HepG2 (cell line): ENCODE data around the gene PACS1. TPM values are rescaled to one million over a fixed set of nuclear protein-coding genes. Genes with fewer than 3 reads are reported as not detected.

Experiments used
- ESRRA ChIP-seq: sonication (generic); formaldehyde crosslinking; IDR thresholded peaks from 2 replicates; pipeline ENCODE4 v1.5.1; 2020; ENCODE audit warnings: mild to moderate bottlenecking, low read depth, missing genetic modification reagents
- MAF1 ChIP-seq: sonication (generic); formaldehyde crosslinking; IDR thresholded peaks from 2 replicates; pipeline ENCODE4 v1.5.0; 2020; ENCODE audit warnings: missing genetic modification reagents, borderline replicate concordance
- MAFK ChIP-seq, 2 experiments: IDR thresholded peaks in 1 of 2; conservative IDR thresholded peaks in 1 of 2; 2 replicates each; pipeline ENCODE4 v1.6.1; 2011; ENCODE audit warnings: improper control_type of control experiment in 2 of 2, low read length in 2 of 2
- MIER2 ChIP-seq: IDR thresholded peaks from 2 replicates; pipeline ENCODE4 v1.6.1; 2016; ENCODE audit warnings: missing biosample characterization, missing genetic modification reagents
- NCOA5 ChIP-seq: sonication (generic); formaldehyde crosslinking; IDR thresholded peaks from 2 replicates; pipeline ENCODE4 v1.4.0; 2020; ENCODE audit warnings: missing genetic modification reagents
- NFIB ChIP-seq: sonication (generic); formaldehyde crosslinking; IDR thresholded peaks from 2 replicates; pipeline ENCODE4 v1.9.0; 2021; ENCODE audit warnings: missing genetic modification reagents, mild to moderate bottlenecking, borderline replicate concordance
- PAX8 ChIP-seq: sonication (generic); formaldehyde crosslinking; IDR thresholded peaks from 2 replicates; pipeline ENCODE4 v1.8.0; 2022; ENCODE audit warnings: mild to moderate bottlenecking, missing genetic modification reagents, borderline replicate concordance
- POLR2AphosphoS5 ChIP-seq: IDR thresholded peaks from 2 replicates; pipeline ENCODE4 v1.6.1; 2012; ENCODE audit warnings: low read depth, low read length
- SOX13 ChIP-seq, 3 experiments: fragments of 450-650 bp in 1 of 3; sonication (generic) in 1 of 3; formaldehyde crosslinking in 1 of 3; IDR thresholded peaks in 2 of 3; conservative IDR thresholded peaks in 1 of 3; 2 replicates each; pipeline versions ENCODE4 v1.5.0 to v1.6.1; 2016 to 2020; ENCODE audit warnings: antibody characterized with exemption in 1 of 3, mild to moderate bottlenecking in 1 of 3, missing compliant biosample characterization in 1 of 3, missing genetic modification reagents in 1 of 3, moderate library complexity in 1 of 3
- XRCC5 ChIP-seq: fragments of 200-400 bp; formaldehyde crosslinking; optimal IDR thresholded peaks from 2 replicates; pipeline ENCODE3; 2017; ENCODE audit warnings: mild to moderate bottlenecking, low read length
- YY1 ChIP-seq: IDR thresholded peaks from 2 replicates; pipeline ENCODE4 v1.6.1; 2011; ENCODE audit warnings: low read length, low read depth, moderate library complexity, mild to moderate bottlenecking; ENCODE audit not compliant: insufficient read depth, insufficient replicate concordance
- ZMYM4 ChIP-seq: sonication (generic); formaldehyde crosslinking; IDR thresholded peaks from 2 replicates; pipeline ENCODE4 v1.8.1; 2023; ENCODE audit warnings: mild to moderate bottlenecking, missing genetic modification reagents
- ZNF253 ChIP-seq: sonication (generic); formaldehyde crosslinking; IDR thresholded peaks from 2 replicates; pipeline ENCODE4 v1.8.0; 2022; ENCODE audit warnings: mild to moderate bottlenecking, missing genetic modification reagents, borderline replicate concordance
- ZNF276 ChIP-seq: sonication (generic); formaldehyde crosslinking; IDR thresholded peaks from 2 replicates; pipeline ENCODE4 v1.4.0; 2020; ENCODE audit warnings: mild to moderate bottlenecking, low read depth, missing genetic modification reagents
- ZNF383 ChIP-seq: sonication (generic); formaldehyde crosslinking; IDR thresholded peaks from 2 replicates; pipeline ENCODE4 v1.4.0; 2020; ENCODE audit warnings: missing genetic modification reagents, mild to moderate bottlenecking, borderline replicate concordance
- ZNF572 ChIP-seq: sonication (generic); formaldehyde crosslinking; IDR thresholded peaks from 2 replicates; pipeline ENCODE4 v1.5.1; 2020; ENCODE audit warnings: mild to moderate bottlenecking, missing genetic modification reagents
- ZNF782 ChIP-seq: sonication (generic); formaldehyde crosslinking; IDR thresholded peaks from 2 replicates; pipeline ENCODE4 v1.4.0; 2020; ENCODE audit warnings: missing genetic modification reagents, mild to moderate bottlenecking, borderline replicate concordance
- polyA plus RNA-seq, 8 experiments: library from polyadenylated mRNA; depleted of rRNA in 3 of 8; stranded (reverse) in 7 of 8; unstranded in 1 of 8; fragments of >200 nt; fragmentation: Illumina TruSeq in 4 of 8; extraction: Trizol in 4 of 8; gene quantifications; 2 replicates each; pipeline versions ENCODE4 v1.2.1 to v1.2.3, GENCODE V29; 2011 to 2016; ENCODE audit warnings: low read depth in 4 of 8, missing spikeins in 1 of 8, mixed read lengths in 1 of 8; ENCODE audit not compliant: insufficient read depth in 1 of 8
- total RNA-seq, 5 experiments: library from RNA; depleted of rRNA; stranded (reverse); fragments of >200 nt; fragmentation: Illumina TruSeq; extraction: Trizol; gene quantifications; 2 replicates each; pipeline ENCODE4 v1.2.3, GENCODE V29; 2016; ENCODE audit warnings: low read depth in 1 of 5
- TF ChIP-seq, protein P1 (sequence below): sonication (generic); formaldehyde crosslinking; conservative IDR thresholded peaks from 2 replicates; pipeline ENCODE4 v1.4.0; 2020; ENCODE audit warnings: mild to moderate bottlenecking, missing genetic modification reagents, moderate library complexity
- TF ChIP-seq, protein P2 (sequence below): sonication (generic); formaldehyde crosslinking; IDR thresholded peaks from 2 replicates; pipeline ENCODE4 v1.4.0; 2020; ENCODE audit warnings: missing genetic modification reagents, mild to moderate bottlenecking, borderline replicate concordance
- TF ChIP-seq, protein P3 (sequence below): IDR thresholded peaks from 2 replicates; pipeline ENCODE4 v1.6.1; 2012; ENCODE audit warnings: inconsistent platforms
- TF ChIP-seq, protein P4 (sequence below): sonication (generic); formaldehyde crosslinking; IDR thresholded peaks from 2 replicates; pipeline ENCODE4 v1.5.1; 2020; ENCODE audit warnings: missing genetic modification reagents, mild to moderate bottlenecking, borderline replicate concordance

Gene PACS1
- total and polyA plus RNA-seq, 2 of the 13 experiments (the other 11 are each of a cell fraction or from before 2014, with no cell fraction given) = 7.6 to 8.6 TPM

- TF ChIP-seq SOX13 (IDR thresholded peaks at IDR 0.05) = no peak
- TF ChIP-seq SOX13 (CRISPR knock-in tag; conservative IDR thresholded peaks at IDR 0.05 in 1 of 2, IDR thresholded peaks at IDR 0.05 in 1 of 2) = 0 out of 4 replicates have a peak, but pooled peaks of 1 of the 2 experiments have one; percentile 1
- 0 out of 2 replicates have a peak, but pooled peaks have one; percentile 50 for TF ChIP-seq ZNF383
- TF ChIP-seq POLR2AphosphoS5 = no peak
- peak; percentile 28 for TF ChIP-seq MAF1 (CRISPR knock-in tag)
- TF ChIP-seq, protein P1, sequence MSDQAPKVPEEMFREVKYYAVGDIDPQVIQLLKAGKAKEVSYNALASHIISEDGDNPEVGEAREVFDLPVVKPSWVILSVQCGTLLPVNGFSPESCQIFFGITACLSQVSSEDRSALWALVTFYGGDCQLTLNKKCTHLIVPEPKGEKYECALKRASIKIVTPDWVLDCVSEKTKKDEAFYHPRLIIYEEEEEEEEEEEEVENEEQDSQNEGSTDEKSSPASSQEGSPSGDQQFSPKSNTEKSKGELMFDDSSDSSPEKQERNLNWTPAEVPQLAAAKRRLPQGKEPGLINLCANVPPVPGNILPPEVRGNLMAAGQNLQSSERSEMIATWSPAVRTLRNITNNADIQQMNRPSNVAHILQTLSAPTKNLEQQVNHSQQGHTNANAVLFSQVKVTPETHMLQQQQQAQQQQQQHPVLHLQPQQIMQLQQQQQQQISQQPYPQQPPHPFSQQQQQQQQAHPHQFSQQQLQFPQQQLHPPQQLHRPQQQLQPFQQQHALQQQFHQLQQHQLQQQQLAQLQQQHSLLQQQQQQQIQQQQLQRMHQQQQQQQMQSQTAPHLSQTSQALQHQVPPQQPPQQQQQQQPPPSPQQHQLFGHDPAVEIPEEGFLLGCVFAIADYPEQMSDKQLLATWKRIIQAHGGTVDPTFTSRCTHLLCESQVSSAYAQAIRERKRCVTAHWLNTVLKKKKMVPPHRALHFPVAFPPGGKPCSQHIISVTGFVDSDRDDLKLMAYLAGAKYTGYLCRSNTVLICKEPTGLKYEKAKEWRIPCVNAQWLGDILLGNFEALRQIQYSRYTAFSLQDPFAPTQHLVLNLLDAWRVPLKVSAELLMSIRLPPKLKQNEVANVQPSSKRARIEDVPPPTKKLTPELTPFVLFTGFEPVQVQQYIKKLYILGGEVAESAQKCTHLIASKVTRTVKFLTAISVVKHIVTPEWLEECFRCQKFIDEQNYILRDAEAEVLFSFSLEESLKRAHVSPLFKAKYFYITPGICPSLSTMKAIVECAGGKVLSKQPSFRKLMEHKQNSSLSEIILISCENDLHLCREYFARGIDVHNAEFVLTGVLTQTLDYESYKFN (CRISPR knock-in tag) = 0 out of 2 replicates have a peak, but pooled peaks have one; percentile 19
- TF ChIP-seq ZNF276 = 0 out of 2 replicates have a peak, but pooled peaks have one; percentile 72
- 0 out of 2 replicates have a peak, but pooled peaks have one; percentile 1 for TF ChIP-seq ZMYM4
- TF ChIP-seq NCOA5 (CRISPR knock-in tag) = no peak
- peak; percentile 31 for TF ChIP-seq YY1
- TF ChIP-seq, protein P2, sequence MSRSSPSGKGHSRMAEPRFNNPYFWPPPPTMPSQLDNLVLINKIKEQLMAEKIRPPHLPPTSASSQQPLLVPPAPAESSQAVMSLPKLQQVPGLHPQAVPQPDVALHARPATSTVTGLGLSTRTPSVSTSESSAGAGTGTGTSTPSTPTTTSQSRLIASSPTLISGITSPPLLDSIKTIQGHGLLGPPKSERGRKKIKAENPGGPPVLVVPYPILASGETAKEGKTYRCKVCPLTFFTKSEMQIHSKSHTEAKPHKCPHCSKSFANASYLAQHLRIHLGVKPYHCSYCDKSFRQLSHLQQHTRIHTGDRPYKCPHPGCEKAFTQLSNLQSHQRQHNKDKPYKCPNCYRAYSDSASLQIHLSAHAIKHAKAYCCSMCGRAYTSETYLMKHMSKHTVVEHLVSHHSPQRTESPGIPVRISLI (CRISPR knock-in tag) = peak; percentile 4; the same call in 1 of the 2 replicates
- 0 out of 2 replicates have a peak, but pooled peaks have one; percentile 54 for TF ChIP-seq ESRRA (CRISPR knock-in tag)
- TF ChIP-seq NFIB (CRISPR knock-in tag) = no peak
- TF ChIP-seq, protein P3, sequence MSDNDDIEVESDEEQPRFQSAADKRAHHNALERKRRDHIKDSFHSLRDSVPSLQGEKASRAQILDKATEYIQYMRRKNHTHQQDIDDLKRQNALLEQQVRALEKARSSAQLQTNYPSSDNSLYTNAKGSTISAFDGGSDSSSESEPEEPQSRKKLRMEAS = no peak
- TF ChIP-seq, protein P4, sequence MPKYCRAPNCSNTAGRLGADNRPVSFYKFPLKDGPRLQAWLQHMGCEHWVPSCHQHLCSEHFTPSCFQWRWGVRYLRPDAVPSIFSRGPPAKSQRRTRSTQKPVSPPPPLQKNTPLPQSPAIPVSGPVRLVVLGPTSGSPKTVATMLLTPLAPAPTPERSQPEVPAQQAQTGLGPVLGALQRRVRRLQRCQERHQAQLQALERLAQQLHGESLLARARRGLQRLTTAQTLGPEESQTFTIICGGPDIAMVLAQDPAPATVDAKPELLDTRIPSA (CRISPR knock-in tag) = 0 out of 2 replicates have a peak, but pooled peaks have one; percentile 33
- TF ChIP-seq MIER2 (CRISPR knock-in tag) = no peak
- peak; percentile 94; the same call in 1 of the 2 replicates for TF ChIP-seq PAX8 (CRISPR knock-in tag)
- no peak for TF ChIP-seq MAFK (conservative IDR thresholded peaks at IDR 0.05 in 1 of 2, IDR thresholded peaks at IDR 0.05 in 1 of 2; ENCODE audit: low read length in 2 of 2)
- peak; percentile 4 for TF ChIP-seq XRCC5
- TF ChIP-seq ZNF253 = 0 out of 2 replicates have a peak, but pooled peaks have one; percentile 29
- TF ChIP-seq ZNF782 (CRISPR knock-in tag) = peak; percentile 50; the same call in 1 of the 2 replicates
- TF ChIP-seq ZNF572 = peak; percentile 56; the same call in 1 of the 2 replicates
These were observed 188.4 kb downstream of the PACS1 start (continued) for GRCh38 chr11:66258473-66258893.
